ENCODE results near the gene SSR1. TPM values are rescaled to one million over a fixed set of nuclear protein-coding genes. Genes with fewer than 3 reads are reported as not detected.
"Not testable (repeated sequence)": the region's sequence is repeated elsewhere in the genome, so short reads cannot be mapped to it uniquely, and the experiment has no call there.

SSR1 gene
- total RNA-seq, result 100 to 1,000 TPM; 124 to 133 TPM
- long read RNA-seq, donor 1, full-length matches to known transcripts, result 22 of 27 reads
- long read RNA-seq, donor 1, partial matches to known transcripts, result 1 of 27 reads
- long read RNA-seq, donor 1, other reads (novel, unspliced or antisense), result 4 of 27 reads
- long read RNA-seq, donor 2, full-length matches to known transcripts, result 104 of 139 reads
- long read RNA-seq, donor 2, partial matches to known transcripts, result 7 of 139 reads
- long read RNA-seq, donor 2, other reads (novel, unspliced or antisense), result 28 of 139 reads

- intact Hi-C loops (cut with DNase I), result no loop called here
- DNase-seq (ENCODE audit: low spot score), result peak; percentile 99
These were observed at the start of gene SSR1 for GRCh38 chr6:7312616-7313504. TSS of gene SSR1 (minus strand) at chr6:7313199. CDS start at chr6:7313120, 79 bp downstream.

DNA sequence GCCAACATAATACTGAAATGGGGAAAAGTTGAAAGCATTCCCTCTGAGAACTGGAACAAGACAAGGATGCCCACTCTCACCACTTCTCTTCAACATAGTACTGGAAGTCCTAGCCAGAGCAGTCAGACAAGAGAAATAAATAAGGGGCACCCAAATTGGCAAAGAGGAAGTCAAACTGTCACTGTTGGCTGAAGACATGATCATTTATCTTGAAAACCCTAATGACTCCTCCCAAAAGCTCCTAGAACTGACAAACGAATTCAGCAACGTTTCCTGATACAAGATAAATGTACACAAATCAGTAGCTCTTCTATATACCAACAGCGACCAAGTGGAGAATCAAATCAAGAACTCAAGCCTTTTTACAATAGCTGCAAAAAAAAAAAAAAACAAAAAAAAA, 38.9 kb upstream of the SSR1 start:
- intact Hi-C loops (cut with DNase I); DNase-seq (ENCODE audit: low spot score): not testable (repeated sequence)

GRCh38 chr6:7350591-7350990, 37.6 kb upstream of the SSR1 start:
- DNase-seq (ENCODE audit: low spot score); intact Hi-C loops (cut with DNase I): not testable (repeated sequence)

GRCh38 chr6:7347551-7347997, 34.6 kb upstream of the SSR1 start:
- intact Hi-C loops (cut with DNase I), result not testable (repeated sequence)

GRCh38 chr6:7344773-7345450, 31.9 kb upstream of the SSR1 start:
- intact Hi-C loops (cut with DNase I); DNase-seq (ENCODE audit: low spot score): not testable (repeated sequence)

More at GRCh38 chr6:7347551-7347997, 34.6 kb upstream of the SSR1 start:
- DNase-seq (ENCODE audit: low spot score), result not testable (repeated sequence)

GRCh38 chr6:7343546-7344475, 30.8 kb upstream of the SSR1 start:
- no peak for DNase-seq (ENCODE audit: low spot score)
- intact Hi-C loops (cut with DNase I), result no loop called here

DNA sequence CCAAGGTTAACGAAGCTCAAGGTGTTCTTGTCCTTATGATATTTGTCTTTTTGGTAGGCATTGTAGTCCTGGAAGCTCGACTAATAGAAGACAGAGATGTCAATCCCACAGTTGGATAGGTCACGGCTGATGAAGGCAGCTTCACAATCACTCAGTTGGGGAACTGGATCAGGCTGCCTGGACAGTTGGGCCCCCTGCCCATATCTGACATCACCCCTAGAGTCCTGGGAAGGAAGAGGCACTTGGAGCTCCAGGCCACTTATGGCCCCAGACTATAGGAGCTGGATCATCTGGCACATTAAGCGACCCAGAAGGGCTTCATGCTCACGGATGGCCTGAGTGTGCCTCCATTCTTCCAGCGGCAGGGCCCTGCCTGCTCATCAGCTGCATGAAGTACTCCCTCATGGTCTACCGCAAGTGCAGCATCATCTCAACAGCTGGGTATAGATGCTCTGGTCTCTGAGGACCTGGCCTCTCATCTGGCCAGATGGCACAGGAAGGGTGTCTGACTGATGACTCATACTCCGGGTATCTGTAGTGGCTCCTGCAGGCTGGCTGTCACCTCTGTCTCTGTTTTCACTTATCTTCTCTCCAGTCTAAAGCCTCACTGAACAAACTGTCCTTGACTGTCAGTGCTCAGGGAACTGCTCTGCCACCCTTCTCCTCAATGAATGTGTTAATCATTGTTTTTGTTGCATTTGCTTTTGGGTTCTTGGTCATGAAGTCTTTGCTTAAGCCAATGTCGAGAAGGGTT, 29.2 kb upstream of the SSR1 start:
- intact Hi-C loops (cut with DNase I), result no loop called here

DNA sequence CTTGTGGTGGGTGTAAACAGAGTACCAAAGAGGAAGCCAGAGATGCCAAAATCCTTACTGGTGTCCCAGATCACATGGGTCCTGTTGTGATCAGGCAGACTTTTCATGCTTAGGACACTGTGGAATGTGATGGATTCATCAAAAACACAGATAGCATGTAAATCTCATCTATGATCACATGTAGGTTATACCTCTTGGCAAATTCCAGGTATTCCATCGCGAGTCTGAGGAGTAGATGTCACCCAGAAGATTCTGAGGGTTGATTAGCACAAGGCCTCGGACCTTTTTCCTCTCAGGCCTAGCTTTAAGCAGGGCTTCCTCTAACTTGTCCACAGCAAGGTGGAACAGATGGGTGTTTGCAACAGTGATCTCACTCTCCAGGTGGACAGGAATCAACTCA, 28.3 kb upstream of the SSR1 start:
- intact Hi-C loops (cut with DNase I), result no loop called here
- no peak for DNase-seq (ENCODE audit: low spot score)

More for the DNA sequence above, 29.2 kb upstream of the SSR1 start:
- DNase-seq (ENCODE audit: low spot score), result no peak

- intact Hi-C loops (cut with DNase I), result not testable (repeated sequence)
These were observed 26.2 kb upstream of the SSR1 start for GRCh38 chr6:7339007-7339732.

DNA sequence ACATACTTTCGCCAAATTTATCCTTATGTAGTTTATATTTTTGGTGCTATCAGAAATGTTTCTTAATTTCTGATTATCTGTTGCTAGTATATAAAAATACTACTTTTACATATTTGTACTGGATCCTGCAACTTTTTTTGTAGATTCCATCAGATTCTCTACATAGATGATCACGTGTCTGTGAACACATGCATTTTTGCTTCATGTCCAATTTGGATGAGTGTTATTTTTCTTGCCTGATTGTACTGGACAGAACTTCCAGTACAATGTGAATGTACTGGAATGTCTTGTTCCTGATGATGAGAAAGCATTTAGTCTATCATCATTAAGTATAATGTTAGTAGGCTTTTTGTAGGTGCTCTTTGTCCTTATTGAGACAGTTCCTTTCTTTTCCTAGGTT, 25.0 kb upstream of the SSR1 start:
- DNase-seq (ENCODE audit: low spot score), result no peak
- intact Hi-C loops (cut with DNase I), result no loop called here

More at GRCh38 chr6:7339007-7339732, 26.2 kb upstream of the SSR1 start:
- not testable (repeated sequence) for DNase-seq (ENCODE audit: low spot score)

GRCh38 chr6:7335519-7335918, 22.5 kb upstream of the SSR1 start:
- no peak for DNase-seq (ENCODE audit: low spot score)
- intact Hi-C loops (cut with DNase I), result no loop called here

DNA sequence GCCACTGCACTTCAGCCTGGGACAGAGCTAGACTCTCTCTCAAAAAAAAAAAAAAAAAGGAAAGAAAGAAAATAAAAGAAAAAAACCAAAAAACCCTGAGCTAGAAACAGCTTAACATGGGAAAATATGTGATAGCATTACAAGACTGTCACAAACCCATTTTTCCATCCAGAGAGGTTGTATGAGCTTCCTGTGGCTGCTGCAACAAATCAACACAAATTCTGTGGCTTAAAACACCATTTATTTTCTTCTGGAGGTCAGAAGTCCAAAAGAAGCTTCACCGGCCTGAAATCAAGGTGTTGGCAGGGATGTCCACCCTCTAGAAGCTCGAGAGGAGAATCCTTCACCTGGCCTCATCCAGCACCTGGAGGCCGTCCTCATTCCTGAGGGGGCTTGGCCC, 21.7 kb upstream of the SSR1 start:
- no peak for DNase-seq (ENCODE audit: low spot score)
- intact Hi-C loops (cut with DNase I), result no loop called here

- intact Hi-C loops (cut with DNase I), result no loop called here
- no peak for DNase-seq (ENCODE audit: low spot score)
These were observed 19.2 kb upstream of the SSR1 start for GRCh38 chr6:7332090-7332745.

- intact Hi-C loops (cut with DNase I), result no loop called here
- no peak for DNase-seq (ENCODE audit: low spot score)
These were observed 18.5 kb upstream of the SSR1 start for GRCh38 chr6:7331452-7331851.

- intact Hi-C loops (cut with DNase I), result no loop called here
- no peak for DNase-seq (ENCODE audit: low spot score)
These were observed 15.2 kb upstream of the SSR1 start for GRCh38 chr6:7328243-7328642.

GRCh38 chr6:7325750-7326149, 12.8 kb upstream of the SSR1 start:
- intact Hi-C loops (cut with DNase I), result no loop called here

DNA sequence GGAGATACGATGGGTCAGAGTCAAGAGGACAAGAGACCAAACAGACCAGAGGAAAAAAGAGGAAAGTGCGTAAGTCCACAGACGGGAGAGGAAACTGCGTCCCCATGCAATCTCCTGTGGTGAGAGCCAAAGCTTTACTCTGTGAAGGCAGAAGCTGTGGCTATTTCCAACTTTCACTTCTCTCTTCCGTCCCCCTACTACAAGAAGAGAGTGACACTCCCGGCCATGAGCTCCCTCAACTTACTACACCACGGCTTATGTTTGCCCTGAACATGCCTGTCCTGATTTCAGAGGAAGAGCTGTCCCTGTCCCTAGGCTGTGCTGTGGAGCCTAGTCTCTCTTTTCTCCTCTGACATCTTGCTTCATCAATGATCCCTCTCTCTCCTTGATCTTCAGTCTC, 11.5 kb upstream of the SSR1 start:
- no peak for DNase-seq (ENCODE audit: low spot score)
- intact Hi-C loops (cut with DNase I), result no loop called here

More at GRCh38 chr6:7325750-7326149, 12.8 kb upstream of the SSR1 start:
- no peak for DNase-seq (ENCODE audit: low spot score)

All from posterior vena cava (tissue), 2 donors.